H1 (cell line): Measurements from ENCODE around the gene RB1. TPM values are rescaled to one million over a fixed set of nuclear protein-coding genes. Genes with fewer than 3 reads are reported as not detected.

ENCODE experiments used
- CTCF ChIA-PET: fragments of 300-600 bp; sonication (Branson Sonifier 250); formaldehyde crosslinking; loops from one replicate; lab custom pipeline; 2021; ENCODE audit not compliant: partially characterized antibody; lab: Charles Lee
- POLR2A ChIA-PET: fragments of 300-600 bp; sonication (Branson Sonifier 250); formaldehyde crosslinking; loops from one replicate; lab custom pipeline; 2021; ENCODE audit warnings: inconsistent platforms; ENCODE audit not compliant: partially characterized antibody; lab: Charles Lee
- DNase-seq, 2 experiments: peaks; one replicate each; pipeline versions ENCODE4 v3.0.0 to v3.0.0-alpha.2; 2010 to 2022; ENCODE audit warnings: low spot score in 2 of 2, low read depth in 1 of 2, mixed read lengths in 1 of 2
- FAIRE-seq: peaks from 2 replicates; lab custom pipeline; 2011; peaks lifted over from hg19 to GRCh38; lab: Jason Lieb, UNC
- H2AFZ ChIP-seq: 2 replicates; pipeline ENCODE4 v1.8.1; 2012; ENCODE audit warnings: low read length, inconsistent platforms
- H2AK5ac ChIP-seq: 2 replicates; pipeline ENCODE4 v1.6.1; 2013; ENCODE audit warnings: low read depth, low read length
- H2BK120ac ChIP-seq: replicated peaks from 2 replicates; pipeline ENCODE3; 2013; ENCODE audit warnings: low read depth, low read length, inconsistent platforms
- H2BK12ac ChIP-seq: 2 replicates; pipeline ENCODE4 v1.6.1; 2013; ENCODE audit warnings: low read depth, low read length
- H2BK15ac ChIP-seq: 2 replicates; pipeline ENCODE4 v1.6.1; 2013; ENCODE audit warnings: low read length
- H2BK20ac ChIP-seq: 2 replicates; pipeline ENCODE4 v1.6.1; 2013; ENCODE audit warnings: low read length
- H2BK5ac ChIP-seq: 2 replicates; pipeline ENCODE4 v1.6.1; 2013; ENCODE audit warnings: low read depth, low read length
- H3K14ac ChIP-seq: 2 replicates; pipeline ENCODE4 v1.6.1; 2013; ENCODE audit warnings: inconsistent platforms; ENCODE audit not compliant: insufficient read length
- H3K18ac ChIP-seq: 2 replicates; pipeline ENCODE4 v1.6.1; 2013; ENCODE audit warnings: low read length; ENCODE audit errors: extremely low read depth
- H3K23ac ChIP-seq: 2 replicates; pipeline ENCODE4 v1.6.1; 2013; ENCODE audit warnings: inconsistent platforms; ENCODE audit not compliant: insufficient read length
- H3K23me2 ChIP-seq: 2 replicates; pipeline ENCODE4 v1.6.1; 2013; ENCODE audit warnings: low read depth, low read length
- H3K27ac ChIP-seq: 2 replicates; pipeline ENCODE4 v1.6.1; 2011; ENCODE audit warnings: low read depth, low read length, inconsistent platforms
- H3K27me3 ChIP-seq, 4 experiments: replicated peaks in 1 of 4; 1 replicate in 1 of 4; 2 replicates in 3 of 4; pipeline versions ENCODE4 v1.6.1 to v1.8.1; 2011 to 2013; ENCODE audit warnings: low read length in 3 of 4, mild to moderate bottlenecking in 3 of 4, inconsistent platforms in 2 of 4, mixed read lengths in 2 of 4, moderate library complexity in 1 of 4; ENCODE audit not compliant: control insufficient read depth in 3 of 4, insufficient read depth in 3 of 4; ENCODE audit errors: extremely low read depth in 1 of 4
- H3K36me3 ChIP-seq, 4 experiments: 2 replicates each; pipeline versions ENCODE4 v1.6.1 to v1.8.1; 2011 to 2013; ENCODE audit warnings: mild to moderate bottlenecking in 4 of 4, low read length in 3 of 4, moderate library complexity in 2 of 4, control low read depth in 1 of 4, inconsistent platforms in 1 of 4; ENCODE audit not compliant: insufficient read depth in 4 of 4, control insufficient read depth in 2 of 4
- H3K4ac ChIP-seq: replicated peaks from 2 replicates; pipeline ENCODE3; 2013; ENCODE audit warnings: low read length, low read depth, mixed read lengths, inconsistent platforms; ENCODE audit not compliant: insufficient read length
- H3K4me1 ChIP-seq, 4 experiments: replicated peaks in 1 of 4; 1 replicate in 1 of 4; 2 replicates in 3 of 4; pipeline versions ENCODE4 v1.6.1 to v1.8.1; 2011 to 2013; ENCODE audit warnings: low read length in 3 of 4, inconsistent platforms in 2 of 4, mixed read lengths in 1 of 4; ENCODE audit not compliant: insufficient read depth in 4 of 4, control insufficient read depth in 3 of 4
- H3K4me2 ChIP-seq, 2 experiments: 2 replicates each; pipeline versions ENCODE4 v1.6.1 to v1.8.1; 2011 to 2013; ENCODE audit warnings: low read depth in 2 of 2, low read length in 2 of 2, control low read depth in 1 of 2, inconsistent platforms in 1 of 2, mild to moderate bottlenecking in 1 of 2; ENCODE audit not compliant: insufficient read depth in 1 of 2
- H3K4me3 ChIP-seq, 4 experiments: fragments of 200-600, 300-600 bp in 1 of 4; sonication (generic), shearing (Covaris generic), sonication (Bioruptor Twin) in 1 of 4; 2 replicates each; pipeline versions ENCODE4 v1.5.1 to v1.8.1; 2011 to 2016; ENCODE audit warnings: low read length in 4 of 4, low read depth in 3 of 4, control low read depth in 2 of 4, inconsistent platforms in 2 of 4, mild to moderate bottlenecking in 2 of 4, mixed read lengths in 1 of 4, moderate library complexity in 1 of 4; ENCODE audit not compliant: insufficient read depth in 2 of 4; ENCODE audit errors: extremely low read depth in 1 of 4
- H3K56ac ChIP-seq: replicated peaks from 2 replicates; pipeline ENCODE3; 2013; ENCODE audit warnings: low read depth, mild to moderate bottlenecking, mixed read lengths, low read length, inconsistent platforms; ENCODE audit not compliant: insufficient read length
- H3K79me1 ChIP-seq: 2 replicates; pipeline ENCODE4 v1.6.1; 2013; ENCODE audit warnings: low read depth, low read length, control low read depth
- H3K79me2 ChIP-seq, 2 experiments: 2 replicates each; pipeline versions ENCODE4 v1.6.1 to v1.8.1; 2012 to 2013; ENCODE audit warnings: low read length in 2 of 2, mild to moderate bottlenecking in 2 of 2, inconsistent platforms in 1 of 2; ENCODE audit not compliant: insufficient read depth in 2 of 2, control insufficient read depth in 1 of 2
- H3K9ac ChIP-seq, 4 experiments: replicated peaks in 1 of 4; 1 replicate in 1 of 4; 2 replicates in 3 of 4; pipeline versions ENCODE4 v1.6.1 to v1.8.1; 2011 to 2013; ENCODE audit warnings: low read depth in 3 of 4, low read length in 3 of 4, control low read depth in 2 of 4, mild to moderate bottlenecking in 2 of 4, moderate library complexity in 2 of 4, inconsistent platforms in 1 of 4; ENCODE audit errors: extremely low read depth in 1 of 4
- H3K9me3 ChIP-seq, 2 experiments: 2 replicates each; pipeline versions ENCODE4 v1.6.1 to v1.8.1; 2012 to 2013; ENCODE audit warnings: mild to moderate bottlenecking in 2 of 2, moderate library complexity in 2 of 2, control low read depth in 1 of 2, inconsistent platforms in 1 of 2, low read depth in 1 of 2, low read length in 1 of 2, mixed read lengths in 1 of 2; ENCODE audit not compliant: insufficient read depth in 2 of 2
- H4K20me1 ChIP-seq, 2 experiments: replicated peaks in 1 of 2; 2 replicates each; pipeline versions ENCODE3 to v1.8.1; 2011 to 2013; ENCODE audit warnings: inconsistent platforms in 2 of 2, low read length in 2 of 2, mild to moderate bottlenecking in 1 of 2; ENCODE audit not compliant: insufficient read depth in 2 of 2, control insufficient read depth in 1 of 2
- H4K5ac ChIP-seq: 2 replicates; pipeline ENCODE4 v1.6.1; 2013; ENCODE audit warnings: low read length, low read depth, mixed read lengths, inconsistent platforms; ENCODE audit not compliant: insufficient read length
- H4K8ac ChIP-seq: 2 replicates; pipeline ENCODE4 v1.8.0; 2013; ENCODE audit warnings: mild to moderate bottlenecking, moderate library complexity, low read length, inconsistent platforms; ENCODE audit not compliant: insufficient read depth; ENCODE audit errors: extremely low read depth
- H4K91ac ChIP-seq: replicated peaks from 2 replicates; pipeline ENCODE3; 2013; ENCODE audit warnings: low read length, mixed read lengths, inconsistent platforms; ENCODE audit not compliant: insufficient read length
- ATF2 ChIP-seq: IDR thresholded peaks from 2 replicates; pipeline ENCODE4 v1.6.1; 2012; ENCODE audit warnings: low read length, inconsistent platforms
- CEBPB ChIP-seq: IDR thresholded peaks from 2 replicates; pipeline ENCODE4 v1.6.1; 2012; ENCODE audit warnings: low read depth, low read length
- GABPA ChIP-seq: IDR thresholded peaks from 2 replicates; pipeline ENCODE4 v1.6.1; 2011; ENCODE audit warnings: mild to moderate bottlenecking, low read length, moderate library complexity, borderline replicate concordance; ENCODE audit not compliant: insufficient read depth
- HDAC2 ChIP-seq, 2 experiments: fragments of 300-600 bp in 1 of 2; sonication (generic) in 1 of 2; IDR thresholded peaks; 2 replicates each; pipeline ENCODE4 v1.6.1; 2011 to 2012; ENCODE audit warnings: low read depth in 2 of 2, low read length in 2 of 2, mild to moderate bottlenecking in 2 of 2, moderate library complexity in 2 of 2, borderline replicate concordance in 1 of 2, inconsistent platforms in 1 of 2
- JUN ChIP-seq: IDR thresholded peaks from 2 replicates; pipeline ENCODE4 v1.6.1; 2011; ENCODE audit warnings: low read depth, mild to moderate bottlenecking, improper control_type of control experiment, low read length
- NANOG ChIP-seq: IDR thresholded peaks from 2 replicates; pipeline ENCODE4 v1.6.1; 2011; ENCODE audit warnings: low read length, low read depth, mild to moderate bottlenecking, inconsistent platforms; ENCODE audit not compliant: insufficient read depth, poor library complexity, severe bottlenecking
- NRF1 ChIP-seq: IDR thresholded peaks from 2 replicates; pipeline ENCODE4 v1.6.1; 2011; ENCODE audit warnings: mild to moderate bottlenecking, low read depth, low read length, improper control_type of control experiment
- POLR2AphosphoS5 ChIP-seq: IDR thresholded peaks from 2 replicates; pipeline ENCODE4 v1.6.1; 2011; ENCODE audit warnings: low read depth, low read length
- RBBP5 ChIP-seq: IDR thresholded peaks from 2 replicates; pipeline ENCODE4 v1.7.1; 2012; ENCODE audit warnings: low read depth, mild to moderate bottlenecking, inconsistent platforms, low read length, moderate library complexity, borderline replicate concordance
- SRF ChIP-seq: IDR thresholded peaks from 2 replicates; pipeline ENCODE4 v1.6.1; 2011; ENCODE audit warnings: mild to moderate bottlenecking, low read depth, low read length, moderate library complexity
- SUZ12 ChIP-seq: fragments of 200-600 bp; sonication (generic); IDR thresholded peaks from 2 replicates; pipeline ENCODE4 v1.6.1; 2012; ENCODE audit warnings: mild to moderate bottlenecking, inconsistent platforms, low read length, moderate library complexity, mixed read lengths
- TEAD4 ChIP-seq: IDR thresholded peaks from 2 replicates; pipeline ENCODE4 v1.6.1; 2012; ENCODE audit warnings: low read depth, low read length, inconsistent platforms, mixed read lengths
- WGBS, 2 experiments: shearing (Covaris generic) in 1 of 2; methylation state at CpG; one replicate each; pipeline versions ENCODE4 v1.1.6 to v1.1.7; 2013 to 2015; ENCODE audit warnings: low lambda C conversion rate in 2 of 2, mixed read lengths in 2 of 2, inconsistent platforms in 1 of 2, low coverage in 1 of 2, missing lambda C conversion rate in 1 of 2; ENCODE audit not compliant: insufficient replicate concordance in 2 of 2, insufficient coverage in 1 of 2, insufficient read length in 1 of 2; ENCODE audit errors: extremely low coverage in 1 of 2, missing lambda C conversion rate in 1 of 2; 5-methylcytosine and 5-hydroxymethylcytosine counted together
- polyA plus RNA-seq, 7 experiments: library from polyadenylated mRNA; depleted of rRNA in 3 of 7; stranded (reverse) in 5 of 7; unstranded in 2 of 7; fragments of >200 nt in 5 of 7; fragments of 200-250 nt in 2 of 7; gene quantifications; 1 replicate in 5 of 7; 2 replicates in 1 of 7; 4 replicates in 1 of 7; pipeline versions ENCODE4 v1.2.1 to v1.2.3, GENCODE V29; 2011 to 2013; ENCODE audit warnings: missing spikeins in 2 of 7, mixed read lengths in 2 of 7
- total RNA-seq: library from RNA; stranded (reverse); fragmentation: NEBNext Ultra II Directional; extraction: Animal tissue kit (Norgen Biotek cat#: 25700); gene quantifications from 2 replicates; pipeline ENCODE4 v1.2.1, GENCODE V29; 2021

Gene RB1
- total and polyA plus RNA-seq, 2 of the 8 experiments (the other 6 are each of a cell fraction or from before 2014, with no cell fraction given) = 4.1 to 17.5 TPM

GRCh38 chr13:48281556-48281955 lies 22.0 kb upstream of the RB1 start:
- Histone ChIP-seq H3K27me3 (peaks cover 0 to 1% (median 0%) of the 10 kb centered on the region in 4 experiments; a peak in 1 of 7 replicates), H2BK12ac (no peak overlapping the region), H2BK120ac (no peak overlapping the region), H3K9ac (no peak overlapping the region), H3K4me3 (no peak overlapping the region), H3K79me2 (no peaks in the 10 kb centered on the region), H3K14ac (no peak overlapping the region), H3K9me3 (no peaks in the 10 kb centered on the region), H3K36me3 (no peaks in the 10 kb centered on the region), H3K4me2 (no peak overlapping the region), H3K56ac (no peak overlapping the region), H3K4ac (no peak overlapping the region), H4K5ac (no peak overlapping the region), H3K79me1 (no peaks in the 10 kb centered on the region), H2AFZ (no peak overlapping the region), H3K4me1 (no peaks in the 10 kb centered on the region), H4K20me1 (no peaks in the 10 kb centered on the region), H2BK20ac (no peak overlapping the region), H4K91ac (no peak overlapping the region), H2BK15ac (no peak overlapping the region), H2AK5ac (no peak overlapping the region), H3K23me2 (no peaks in the 10 kb centered on the region), H2BK5ac (no peak overlapping the region), H3K27ac (no peak overlapping the region), H3K23ac (no peak overlapping the region), H3K18ac (no peak overlapping the region), H4K8ac (no peak overlapping the region)
- FAIRE-seq = no peak
- 91% methylated on average over 1 of the region's 1 CpG; no CpG with 5 or more reads in 1 of the 2 experiments for WGBS, 2 experiments
- no peak for DNase-seq
- POLR2A ChIA-PET = no interaction called here
- CTCF ChIA-PET = no interaction called here
- TF ChIP-seq HDAC2 (IDR thresholded peaks at IDR 0.05; ENCODE audit: borderline replicate concordance in 1 of 2, low read depth in 2 of 2, low read length in 2 of 2) (no peak), SRF (no peak), NANOG (no peak), ATF2 (no peak), SUZ12 (no peak), GABPA (no peak), POLR2AphosphoS5 (no peak), NRF1 (no peak), RBBP5 (no peak), CEBPB (no peak), TEAD4 (no peak), JUN (no peak)
